ENCODE measurements around the gene NCOA7.
"Not testable (repeated sequence)": the region's sequence is repeated elsewhere in the genome, so short reads cannot be mapped to it uniquely, and the experiment has no call there.

NCOA7 gene

DNA sequence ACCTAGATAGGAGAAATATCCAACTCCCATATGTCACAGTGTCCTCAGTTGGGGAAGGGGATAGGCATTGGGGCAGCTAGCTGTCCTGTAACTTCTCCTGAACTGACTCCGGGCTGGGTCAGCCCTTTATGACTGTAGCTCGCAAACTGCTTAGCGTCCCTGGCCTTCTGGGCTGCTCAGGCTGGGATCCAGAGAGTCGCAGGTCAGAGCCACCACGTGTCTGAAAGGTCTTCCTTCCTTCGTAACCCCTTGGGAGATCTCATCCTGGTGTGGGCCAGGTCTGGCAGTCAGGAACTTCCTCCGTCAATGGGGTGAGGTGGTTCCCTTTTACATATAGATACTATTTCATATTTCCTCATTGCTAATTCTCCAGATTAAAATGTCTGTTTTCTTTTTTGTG, 137.0 kb downstream of the NCOA7 start:
- no peak for DNase-seq

- no peak for DNase-seq
Measured at GRCh38 chr6:125930765-125931418, 140.1 kb downstream of the NCOA7 start.

GRCh38 chr6:125931733-125932450, 141.1 kb downstream of the NCOA7 start:
- DNase-seq: no peak

DNA sequence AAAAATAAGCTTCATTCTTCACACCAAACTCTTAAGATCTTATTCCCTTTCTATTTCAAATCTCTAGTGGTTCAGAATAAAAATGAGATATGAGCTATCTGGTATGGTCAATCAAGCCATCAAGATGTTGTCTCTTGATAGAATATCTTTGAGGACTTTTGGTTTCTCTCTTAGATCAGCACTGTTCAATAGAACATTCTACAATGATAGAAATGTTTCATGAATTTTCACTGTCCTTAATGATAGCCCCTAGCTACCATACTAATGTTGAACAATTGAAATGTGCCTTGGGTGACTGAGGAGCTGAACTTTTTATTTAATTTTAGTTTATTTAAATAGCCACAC, 141.7 kb downstream of the NCOA7 start:
- no peak for DNase-seq

- not testable (repeated sequence) for DNase-seq
Measured at GRCh38 chr6:125935520-125935919, 144.8 kb downstream of the NCOA7 start.

- DNase-seq: no peak
Measured at GRCh38 chr6:125939026-125939425, 148.3 kb downstream of the NCOA7 start.

GRCh38 chr6:125939791-125940190, 149.0 kb downstream of the NCOA7 start:
- DNase-seq: no peak

DNA sequence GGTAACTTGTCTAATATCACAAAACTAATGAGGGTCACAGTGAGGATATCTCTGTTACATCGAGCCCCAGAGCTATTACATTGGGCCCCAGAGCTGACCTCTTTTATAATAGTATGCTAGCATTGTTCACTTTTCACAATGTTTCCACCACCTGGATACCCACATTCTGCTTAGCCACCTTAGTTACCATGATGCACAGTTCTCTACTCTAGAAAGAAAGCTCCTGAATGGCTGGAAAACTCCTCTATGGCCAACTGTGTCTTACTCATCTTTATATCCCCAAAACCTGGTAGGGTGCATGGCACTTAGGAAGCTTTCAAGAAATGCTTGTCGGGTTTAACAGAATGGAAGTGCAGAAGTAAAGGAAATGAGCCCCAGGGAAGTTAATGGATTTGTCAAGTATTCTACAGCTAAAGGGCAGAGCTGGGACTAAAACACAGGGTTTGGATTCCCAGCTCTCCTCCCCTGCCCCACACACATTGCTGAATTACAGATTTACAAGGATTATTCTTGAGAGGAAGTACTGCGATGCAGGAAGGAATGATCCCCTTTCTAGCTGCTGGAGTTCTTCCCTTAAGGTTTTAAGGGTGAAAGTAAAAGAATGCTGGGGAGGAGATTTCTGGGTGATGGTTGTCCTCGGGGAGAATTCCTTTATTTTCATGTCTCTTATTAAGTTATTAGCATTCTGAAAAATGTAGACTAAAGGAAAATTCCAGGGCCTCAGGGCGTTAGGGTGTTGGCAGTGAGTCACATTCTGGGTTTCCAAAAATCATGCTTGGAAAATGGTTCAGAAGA, 149.7 kb downstream of the NCOA7 start:
- no peak for DNase-seq

DNA sequence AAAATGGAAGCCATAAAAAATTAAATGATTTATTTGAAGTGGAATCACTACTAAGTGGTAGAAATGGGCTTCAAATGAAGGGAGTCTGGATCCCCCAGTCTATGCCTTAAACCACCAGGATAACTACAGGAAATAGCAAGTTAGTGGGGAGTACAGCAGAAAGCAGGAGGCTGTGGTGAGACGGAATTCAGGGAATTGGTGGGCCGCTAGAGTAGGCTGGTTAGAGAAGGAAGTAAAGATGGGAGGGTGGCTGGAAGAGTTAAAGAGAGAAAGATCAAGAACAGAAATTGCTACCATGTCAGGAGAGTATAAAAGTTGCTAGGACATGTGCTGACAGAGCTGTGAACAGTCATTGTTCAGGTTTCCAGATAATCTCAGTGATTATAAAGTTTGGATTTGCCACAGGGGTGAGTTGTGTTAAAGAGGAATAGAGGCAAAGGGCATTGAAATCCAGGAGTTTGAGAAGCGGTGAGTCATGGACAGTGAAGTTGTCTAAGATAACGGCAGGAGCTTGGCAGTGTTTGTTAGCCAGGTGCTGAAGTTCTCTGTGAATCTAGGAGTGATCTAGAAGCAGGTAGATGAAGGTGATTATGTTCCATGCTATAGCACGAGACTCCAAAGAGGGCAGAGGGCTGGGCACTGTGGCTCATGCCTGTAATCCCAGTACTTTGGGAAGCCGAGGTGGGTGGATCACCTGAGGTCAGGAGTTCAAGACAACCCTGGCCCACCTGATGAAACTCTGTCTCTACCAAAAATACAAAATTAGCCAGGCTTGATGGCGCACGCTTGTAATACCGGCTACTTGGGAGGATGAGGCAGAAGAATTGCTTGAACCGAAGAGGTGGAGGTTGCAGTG, 152.1 kb downstream of the NCOA7 start:
- DNase-seq: no peak

DNA sequence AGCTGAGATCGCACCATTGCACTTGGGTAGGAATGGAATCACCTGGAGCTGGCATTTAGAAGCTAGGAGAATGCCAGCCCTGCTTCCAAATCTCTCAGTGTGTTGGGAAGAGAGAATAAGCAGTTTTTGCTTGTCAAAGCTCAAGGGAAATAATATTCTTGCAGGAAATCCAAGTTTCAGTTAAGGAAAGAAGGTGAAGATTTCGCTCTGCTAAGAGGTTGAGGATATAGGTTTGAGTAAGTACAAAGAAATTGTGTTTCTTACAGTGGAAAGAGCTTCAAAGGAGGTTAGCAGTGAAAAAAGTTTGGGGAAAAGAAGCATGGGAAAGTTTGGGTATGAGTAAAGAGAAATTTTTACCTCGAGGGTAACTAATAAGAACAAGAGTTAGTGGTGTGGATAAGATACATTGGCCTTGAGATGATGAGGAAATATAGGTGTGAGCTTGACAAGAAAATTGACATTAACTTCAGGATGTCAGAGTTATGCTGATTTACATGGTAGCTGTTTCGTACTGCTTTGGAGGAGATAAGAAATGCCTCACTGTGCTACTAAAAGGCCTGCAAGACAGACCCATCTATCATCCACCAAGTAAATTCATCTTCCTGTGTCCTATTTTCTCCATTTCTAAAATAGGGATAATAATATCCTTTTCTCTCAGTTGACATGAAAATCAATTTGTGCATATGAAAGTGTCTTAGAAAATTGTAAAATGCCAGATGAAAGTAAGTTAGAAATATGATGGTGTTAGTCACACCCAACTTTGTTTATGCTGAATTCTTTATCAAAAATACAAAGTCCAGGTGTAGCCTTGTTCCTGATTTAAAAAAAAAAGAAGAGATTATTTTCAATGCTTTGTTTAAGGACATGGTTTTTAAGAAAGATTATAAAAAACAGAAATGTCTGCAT, 153.0 kb downstream of the NCOA7 start:
- DNase-seq: no peak

DNA sequence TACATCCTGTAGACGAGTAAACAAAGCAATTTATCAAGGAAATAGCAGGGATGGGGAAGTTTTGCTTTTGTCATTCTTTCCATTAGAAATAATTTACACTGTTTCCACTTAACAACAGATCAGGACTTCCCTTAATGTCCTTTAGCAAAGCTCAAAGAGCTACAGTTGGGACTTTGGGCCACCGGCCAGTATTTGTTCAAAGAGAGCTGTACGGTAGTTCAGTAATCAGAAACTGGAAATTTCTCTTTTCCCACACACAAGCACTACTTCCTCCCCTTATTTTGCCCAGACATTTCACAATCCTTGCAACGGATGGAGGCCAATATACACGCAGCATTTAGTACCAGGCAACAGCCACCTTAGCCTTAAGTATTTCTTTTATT, 153.7 kb downstream of the NCOA7 start:
- DNase-seq: no peak

DNA sequence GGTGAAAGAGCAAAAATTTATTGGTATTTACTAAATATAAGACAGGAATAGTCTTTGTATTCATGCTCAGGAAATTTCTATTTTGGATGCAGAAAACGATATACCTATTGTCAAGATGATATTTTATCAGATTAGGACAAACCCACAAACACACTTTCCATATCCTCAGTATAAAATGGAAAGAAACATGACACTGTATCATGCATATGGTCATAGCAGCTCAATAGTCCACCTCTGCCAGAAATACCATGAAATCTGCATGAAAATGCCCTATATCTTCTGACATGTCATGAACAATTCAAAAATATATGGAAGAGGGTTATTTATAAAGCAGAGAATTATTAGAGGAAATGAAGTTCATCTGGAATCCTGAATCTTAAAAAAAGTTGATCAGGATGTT, 154.1 kb downstream of the NCOA7 start:
- no peak for DNase-seq

DNA sequence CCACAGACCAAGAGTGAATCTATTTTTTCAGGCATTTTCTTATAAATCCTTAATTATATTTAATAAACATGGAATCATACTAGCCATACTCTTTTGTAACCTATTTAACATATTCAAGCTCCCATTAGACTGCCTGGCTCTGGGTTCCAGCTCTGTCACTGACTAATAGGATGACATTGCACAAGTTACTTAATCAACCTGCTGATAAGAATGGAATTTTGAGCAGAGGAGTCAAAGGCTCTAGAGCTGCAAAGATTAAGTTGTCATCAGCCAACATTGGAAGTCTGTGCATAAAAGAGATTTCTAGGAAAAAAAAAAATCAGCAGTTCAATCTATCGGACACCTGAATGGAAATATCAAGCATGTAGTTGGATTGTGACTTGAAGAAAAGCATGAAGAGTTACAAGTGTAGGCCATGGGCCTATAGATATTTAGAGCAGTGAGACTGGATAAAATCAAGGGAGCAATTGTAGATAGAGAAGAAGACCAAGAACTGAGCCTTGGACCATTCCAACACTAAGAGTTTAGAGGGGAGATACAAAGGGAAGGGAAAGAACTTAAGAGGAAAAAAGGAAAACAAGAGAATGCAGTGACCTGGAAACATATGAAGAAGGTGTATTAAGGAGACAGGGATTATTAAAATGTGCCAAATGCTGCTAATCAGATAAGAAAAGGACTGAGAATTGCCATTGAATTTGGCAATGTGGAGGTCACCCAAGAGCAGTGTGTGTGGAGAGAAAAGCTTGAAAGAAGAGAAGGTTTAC, 154.8 kb downstream of the NCOA7 start:
- DNase-seq: no peak

DNA sequence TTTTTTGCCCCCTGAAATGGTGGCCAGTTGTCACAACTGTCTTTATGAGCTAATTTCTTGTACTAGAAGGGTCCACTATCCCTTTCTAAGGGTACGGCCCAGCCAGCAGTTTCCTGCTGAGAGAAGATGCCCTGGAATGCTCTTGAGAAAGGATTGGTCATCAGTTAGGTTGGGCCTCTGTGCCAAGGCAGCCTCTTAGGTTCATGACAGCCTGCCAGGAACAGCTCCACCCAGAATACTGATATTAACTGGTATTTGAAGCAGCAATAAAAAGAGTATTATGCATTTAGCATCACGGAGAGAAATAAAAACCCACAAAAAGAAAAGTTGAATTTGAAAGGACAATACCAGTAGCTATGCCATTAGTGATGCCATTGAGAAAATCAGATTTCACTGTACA, 156.9 kb downstream of the NCOA7 start:
- no peak for DNase-seq

DNA sequence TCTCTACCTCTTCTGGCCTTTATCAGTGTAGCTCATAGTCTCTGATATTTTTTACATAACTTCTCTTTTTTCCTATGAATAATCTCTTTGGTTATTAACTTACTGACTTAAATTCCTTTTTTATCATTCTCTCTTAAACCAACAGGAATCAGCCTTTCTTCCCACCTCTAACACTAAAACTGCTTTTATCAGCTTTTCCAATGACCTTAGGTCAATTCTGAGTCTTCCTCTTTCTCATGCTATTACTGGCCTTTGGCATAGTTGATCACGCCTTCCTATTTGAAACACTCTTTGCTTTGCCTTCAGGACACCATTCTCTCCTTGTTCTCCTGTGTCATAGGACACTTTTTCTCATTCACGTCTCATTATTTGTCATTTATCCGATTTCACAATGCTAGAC, 157.7 kb downstream of the NCOA7 start:
- DNase-seq: no peak

DNA sequence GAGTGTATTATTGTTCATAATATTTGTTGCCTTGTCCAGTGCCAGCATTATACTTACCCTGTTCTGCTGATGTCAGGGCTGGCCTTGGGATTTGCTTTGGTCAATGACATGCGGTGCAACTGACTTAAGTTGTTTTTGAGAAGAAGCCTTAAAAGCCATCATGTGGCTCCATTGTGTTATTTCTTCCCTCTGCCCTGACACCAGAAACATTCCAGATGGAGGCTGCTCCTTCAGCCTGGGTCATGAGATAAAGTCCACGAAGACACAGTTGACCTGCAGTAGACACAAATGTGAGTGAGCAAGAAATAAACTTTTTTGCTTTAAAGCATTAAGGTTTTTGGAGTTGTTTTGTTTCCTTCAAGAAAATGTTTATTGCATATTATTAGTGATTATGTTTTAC, 158.3 kb downstream of the NCOA7 start:
- DNase-seq: no peak

DNA sequence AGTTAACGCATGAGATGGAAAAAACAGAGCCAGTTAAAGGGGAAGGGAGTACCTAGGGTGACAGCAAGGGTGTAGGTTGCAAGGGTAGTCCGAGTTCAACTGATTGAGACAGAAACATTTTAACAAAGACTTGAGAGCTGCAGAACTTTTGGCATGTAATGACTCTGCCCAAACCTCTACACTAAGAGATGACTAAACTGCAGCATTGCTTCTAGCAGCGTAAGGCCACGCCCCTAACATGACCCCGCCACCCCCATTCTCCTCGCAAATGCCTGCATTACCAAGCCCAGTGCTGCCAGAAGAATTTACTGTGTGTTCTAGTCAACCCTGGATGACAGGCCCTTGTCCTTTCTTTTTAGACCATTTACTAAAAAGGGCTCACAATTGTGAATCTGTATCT, 159.5 kb downstream of the NCOA7 start:
- no peak for DNase-seq

DNA sequence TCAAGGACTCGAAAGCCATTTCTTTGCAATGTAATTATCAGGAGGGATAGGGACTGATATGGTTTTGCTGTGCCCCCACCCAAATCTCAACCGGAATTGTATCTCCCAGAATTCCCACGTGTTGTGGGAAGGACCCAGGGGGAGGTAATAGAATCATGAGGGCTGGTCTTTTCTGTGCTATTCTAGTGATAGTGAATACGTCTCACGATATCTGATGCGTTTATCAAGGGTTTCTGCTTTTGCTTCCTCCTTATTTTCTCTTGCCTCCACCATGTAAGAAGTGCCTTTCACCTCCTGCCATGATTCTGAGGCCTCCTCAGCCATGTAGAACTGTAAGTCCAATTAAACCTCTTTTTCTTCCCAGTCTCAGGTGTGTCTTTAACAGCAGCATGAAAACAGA, 160.0 kb downstream of the NCOA7 start:
- not testable (repeated sequence) for DNase-seq

- DNase-seq: no peak
Measured at GRCh38 chr6:125951323-125951722, 160.6 kb downstream of the NCOA7 start.

DNA sequence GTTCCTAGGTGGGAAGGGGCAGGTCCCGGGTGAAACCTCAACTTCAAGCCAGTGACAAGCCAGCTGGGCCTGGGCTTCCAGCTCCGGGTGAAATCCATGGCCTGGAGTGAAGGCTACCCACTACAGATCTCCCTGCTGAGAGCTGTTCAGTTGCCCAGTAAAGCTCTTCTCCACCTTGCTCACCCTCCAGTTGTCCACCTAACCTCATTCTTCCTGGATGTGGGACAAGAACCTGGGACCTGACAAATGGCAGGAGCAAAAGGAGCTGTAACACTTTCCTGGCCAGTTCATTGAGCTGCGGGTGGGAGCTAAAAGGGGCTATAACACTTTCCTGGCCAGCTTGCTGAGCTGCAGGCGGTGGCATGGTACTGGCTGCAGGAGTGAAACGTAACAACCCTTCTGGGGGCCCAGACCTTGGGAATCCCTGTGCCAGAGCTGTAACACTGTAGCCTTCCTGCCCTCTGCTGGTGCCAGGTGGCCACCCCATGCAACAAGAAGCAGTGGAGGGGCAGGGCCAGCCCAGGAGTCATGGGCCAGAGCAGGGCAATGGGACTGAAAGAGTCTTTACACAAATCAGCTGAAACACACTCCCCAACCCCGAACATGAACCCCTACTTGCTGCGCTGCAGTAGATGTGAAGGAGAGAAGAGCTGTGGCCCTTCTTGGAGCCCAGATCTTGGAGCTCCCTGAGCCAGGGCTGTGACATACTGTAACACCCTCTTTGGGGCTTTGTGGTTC, 162.2 kb downstream of the NCOA7 start:
- no peak for DNase-seq

GRCh38 chr6:125953502-125953875, 162.7 kb downstream of the NCOA7 start:
- DNase-seq: no peak

All from activated T-cell treated with anti-CD3 and anti-CD28 coated beads, Interleukin-2, amount 50 U/mL, for 1 hour (primary cell).